GM13976 (cell line): ENCODE results near the gene TEX48.

Source experiments
- DNase-seq: peaks from one replicate; pipeline ENCODE4 v3.0.0; 2012; ENCODE audit warnings: low spot score
- in situ Hi-C: fragments of 300-500 bp; cut with MboI; formaldehyde crosslinking; loops from one replicate; pipeline ENCODE4 v1.12.0; 2022; ENCODE audit warnings: low sequenced_read_pairs, mixed read lengths, inconsistent platforms; ENCODE audit not compliant: unreplicated experiment
- TF ChIP-seq, protein P1 (sequence below): IDR thresholded peaks from 2 replicates; pipeline ENCODE4 v1.5.1; 2012; ENCODE audit warnings: borderline replicate concordance, mild to moderate bottlenecking; ENCODE audit not compliant: insufficient read depth; ENCODE audit errors: extremely low read depth, missing control alignments, control extremely low read depth

TEX48 gene

DNA sequence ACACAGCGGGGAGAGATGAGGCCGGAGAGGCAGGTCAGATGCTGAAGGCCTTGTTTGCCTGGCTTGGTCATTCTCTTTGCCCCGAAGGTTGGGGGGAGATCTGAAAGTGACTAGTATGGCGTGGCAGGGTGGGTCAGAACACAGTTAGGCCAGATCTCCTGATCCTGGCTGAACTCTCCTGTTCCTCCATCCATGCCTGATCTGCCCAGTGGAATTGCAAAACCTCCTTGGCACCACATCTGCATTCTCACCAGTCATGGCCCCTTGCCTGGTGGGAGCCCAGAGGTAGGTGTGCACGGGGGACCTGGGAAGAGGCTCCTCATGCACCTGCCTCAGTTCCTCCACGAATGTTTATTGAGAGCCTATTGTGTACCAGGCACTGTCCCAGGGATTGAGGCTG, 47.6 kb downstream of the TEX48 start:
- DNase-seq = no peak
- in situ Hi-C loops = no loop called here
- TF ChIP-seq, protein P1, sequence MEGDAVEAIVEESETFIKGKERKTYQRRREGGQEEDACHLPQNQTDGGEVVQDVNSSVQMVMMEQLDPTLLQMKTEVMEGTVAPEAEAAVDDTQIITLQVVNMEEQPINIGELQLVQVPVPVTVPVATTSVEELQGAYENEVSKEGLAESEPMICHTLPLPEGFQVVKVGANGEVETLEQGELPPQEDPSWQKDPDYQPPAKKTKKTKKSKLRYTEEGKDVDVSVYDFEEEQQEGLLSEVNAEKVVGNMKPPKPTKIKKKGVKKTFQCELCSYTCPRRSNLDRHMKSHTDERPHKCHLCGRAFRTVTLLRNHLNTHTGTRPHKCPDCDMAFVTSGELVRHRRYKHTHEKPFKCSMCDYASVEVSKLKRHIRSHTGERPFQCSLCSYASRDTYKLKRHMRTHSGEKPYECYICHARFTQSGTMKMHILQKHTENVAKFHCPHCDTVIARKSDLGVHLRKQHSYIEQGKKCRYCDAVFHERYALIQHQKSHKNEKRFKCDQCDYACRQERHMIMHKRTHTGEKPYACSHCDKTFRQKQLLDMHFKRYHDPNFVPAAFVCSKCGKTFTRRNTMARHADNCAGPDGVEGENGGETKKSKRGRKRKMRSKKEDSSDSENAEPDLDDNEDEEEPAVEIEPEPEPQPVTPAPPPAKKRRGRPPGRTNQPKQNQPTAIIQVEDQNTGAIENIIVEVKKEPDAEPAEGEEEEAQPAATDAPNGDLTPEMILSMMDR = no peak

DNA sequence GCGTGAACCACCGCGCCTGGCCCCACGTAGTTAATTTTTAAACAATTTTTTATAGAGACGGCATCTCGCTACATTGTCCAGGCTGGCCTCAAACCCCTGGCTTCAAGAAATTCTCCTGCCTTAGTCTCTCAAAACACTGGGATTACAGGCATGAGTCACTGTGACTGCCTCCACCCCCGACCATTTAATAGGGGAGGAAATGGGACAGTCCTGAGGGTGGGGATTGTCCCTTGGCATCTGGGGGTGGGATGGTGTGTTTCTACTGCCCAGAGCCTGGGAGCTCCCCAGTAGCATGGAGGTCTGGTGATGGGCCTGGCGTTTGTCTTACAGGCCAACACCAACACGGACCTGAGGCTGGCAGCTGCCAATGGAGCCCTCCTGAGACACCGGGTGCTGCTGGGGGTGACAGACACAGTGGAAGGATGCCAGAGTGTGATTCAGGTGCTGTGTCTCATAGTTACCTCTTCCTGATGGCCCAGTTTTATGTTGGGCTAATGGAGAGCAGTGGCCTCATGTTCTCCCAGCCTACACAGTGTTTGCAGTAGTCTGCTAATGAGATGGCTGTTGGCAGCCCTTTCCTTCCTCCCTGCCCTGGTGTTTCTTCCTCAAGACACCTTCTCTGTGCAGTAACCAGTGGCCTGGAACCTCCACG, 48.4 kb downstream of the TEX48 start:
- TF ChIP-seq, protein P1 = no peak
- in situ Hi-C loops = no loop called here
- DNase-seq = no peak

DNA sequence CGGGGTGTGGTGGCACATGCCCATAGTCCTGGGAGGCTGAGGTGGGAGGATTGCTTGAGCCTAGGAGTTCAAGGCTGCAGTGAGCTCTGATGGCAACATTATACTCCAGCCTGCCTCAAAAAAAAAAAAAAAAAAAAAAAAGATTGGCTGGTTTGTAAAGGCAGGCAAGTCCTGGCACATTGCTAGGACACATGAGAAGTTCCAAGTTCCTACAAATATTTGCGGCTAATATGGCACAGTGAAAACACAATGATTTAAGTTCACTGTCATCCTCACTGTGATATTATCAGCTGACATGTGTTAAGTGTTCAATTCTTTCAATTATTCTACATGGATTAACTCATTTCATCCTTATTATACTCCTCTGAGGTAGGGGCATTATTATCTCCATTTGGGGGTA, 50.8 kb downstream of the TEX48 start:
- in situ Hi-C loops = no loop called here
- TF ChIP-seq, protein P1 = no peak
- no peak for DNase-seq

DNA sequence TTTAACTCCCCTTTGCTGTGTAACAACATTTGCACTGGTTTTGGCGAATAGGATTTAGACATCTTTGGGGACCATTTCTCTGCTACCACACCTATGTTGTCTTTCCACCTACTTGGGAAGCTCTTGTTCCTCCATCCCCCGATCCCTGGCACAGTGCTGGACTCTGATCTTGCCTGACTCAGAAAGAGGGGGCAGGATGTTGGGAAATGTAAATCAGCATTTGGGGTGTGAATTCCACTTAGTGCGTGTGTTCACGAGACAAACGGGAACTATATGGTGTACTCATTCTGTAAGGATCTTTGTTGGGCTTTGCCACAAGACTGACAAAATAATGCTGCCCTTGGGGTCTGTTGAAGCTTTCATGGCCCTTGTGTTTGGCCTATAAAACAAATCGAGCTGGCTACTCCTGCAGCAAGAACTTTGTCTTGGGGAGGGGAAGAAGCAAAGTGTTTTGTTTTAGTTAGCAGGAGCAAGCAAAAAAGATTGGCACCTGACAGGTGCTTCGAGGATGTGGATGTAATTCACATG, 52.4 kb downstream of the TEX48 start:
- no peak for DNase-seq
- in situ Hi-C loops = no loop called here
- TF ChIP-seq, protein P1 = no peak

DNA sequence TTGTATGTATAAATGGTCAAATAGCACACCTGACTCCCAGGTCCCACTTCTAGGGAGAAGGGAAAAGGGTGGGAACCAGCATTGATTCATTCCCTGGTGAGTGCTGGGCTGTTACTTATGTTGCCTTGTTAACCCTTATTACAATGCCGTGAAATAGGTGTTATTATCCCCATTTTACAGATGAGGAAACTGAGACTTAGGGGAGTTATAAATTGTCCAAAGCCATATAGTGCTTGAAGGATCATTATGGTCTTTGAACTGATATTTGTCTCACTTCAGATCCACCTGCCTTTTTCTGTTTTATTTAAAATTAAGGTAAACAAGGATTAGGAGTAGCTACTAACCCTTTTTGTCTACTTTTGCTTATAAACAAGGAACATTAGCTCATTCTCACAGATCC, 54.4 kb downstream of the TEX48 start:
- DNase-seq = no peak
- TF ChIP-seq, protein P1 = no peak
- in situ Hi-C loops = no loop called here

DNA sequence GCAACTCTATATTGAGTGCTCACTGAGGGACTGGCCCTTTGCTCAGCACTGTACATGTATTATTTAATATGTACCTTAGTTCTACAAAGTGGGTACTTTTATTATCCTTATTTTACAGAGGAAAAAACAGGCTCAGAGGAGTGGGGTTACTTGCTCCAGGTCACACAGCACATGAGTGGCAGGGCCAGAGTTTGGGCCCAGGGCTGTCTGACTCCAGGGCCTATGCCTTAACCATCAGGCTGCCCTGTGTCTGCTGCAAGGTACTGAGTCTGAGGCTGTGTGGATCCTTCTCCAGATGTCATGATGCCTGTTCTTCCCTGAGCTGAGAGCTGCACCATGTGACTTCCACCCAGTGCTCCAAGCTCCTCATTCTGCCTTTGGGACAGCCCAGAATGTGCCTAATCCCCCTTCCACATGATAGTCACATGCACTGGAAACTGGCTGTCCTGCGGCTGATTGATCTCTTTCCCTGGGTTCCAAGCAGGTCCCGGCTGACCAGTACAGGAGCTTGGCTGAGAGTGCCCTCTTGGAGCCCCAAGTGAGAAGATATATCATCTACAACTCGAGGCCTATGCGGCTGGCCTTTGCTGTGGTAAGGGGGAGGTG, 55.5 kb downstream of the TEX48 start:
- in situ Hi-C loops = no loop called here
- TF ChIP-seq, protein P1 = no peak
- no peak for DNase-seq
